Fibroblast of lung (primary cell): ENCODE results near the gene AASDHPPT.

Experiments
- CTCF ChIP-seq, 2 donors: IDR thresholded peaks in 1 of 2; conservative IDR thresholded peaks in 1 of 2; 1 replicate in 1 of 2; 2 replicates in 1 of 2; pipeline ENCODE4 v1.5.1; 2011 to 2012; ENCODE audit warnings: low read length in 2 of 2, control low read depth in 1 of 2, inconsistent platforms in 1 of 2, low read depth in 1 of 2, mild to moderate bottlenecking in 1 of 2
- EZH2 ChIP-seq: IDR thresholded peaks from 2 replicates; pipeline ENCODE4 v1.5.1; 2012; ENCODE audit warnings: low read length, control low read depth, mild to moderate bottlenecking; ENCODE audit errors: missing control alignments

- TF ChIP-seq CTCF (conservative IDR thresholded peaks at IDR 0.05 in 1 of 2, IDR thresholded peaks at IDR 0.05 in 1 of 2; ENCODE audit: low read depth in 1 of 2, low read length in 2 of 2) (no peak), EZH2 (no peak)
Measured at GRCh38 chr11:106121570-106122320, 44.3 kb downstream of the AASDHPPT start.
